GM12873 (cell line): Measurements from ENCODE around the gene COL9A1.

Source experiments
- CTCF ChIP-seq: IDR thresholded peaks from 2 replicates; pipeline ENCODE4 v1.5.1; 2012; ENCODE audit warnings: low read depth, mild to moderate bottlenecking, moderate library complexity, low read length, control low read depth; ENCODE audit not compliant: insufficient read depth; ENCODE audit errors: missing control alignments

COL9A1 gene

GRCh38 chr6:70270287-70271005 is 32.4 kb downstream of the COL9A1 start:
- TF ChIP-seq CTCF: no peak

- TF ChIP-seq CTCF: no peak
These were observed 36.7 kb downstream of the COL9A1 start for GRCh38 chr6:70266142-70266541.

- no peak for TF ChIP-seq CTCF
These were observed 38.6 kb downstream of the COL9A1 start for GRCh38 chr6:70264306-70264705.

GRCh38 chr6:70258483-70258882 is 44.4 kb downstream of the COL9A1 start:
- no peak for TF ChIP-seq CTCF

- no peak for TF ChIP-seq CTCF
These were observed 45.1 kb downstream of the COL9A1 start for GRCh38 chr6:70257768-70258273.

GRCh38 chr6:70254784-70255183 is 48.1 kb downstream of the COL9A1 start:
- TF ChIP-seq CTCF: no peak

GRCh38 chr6:70253923-70254322 is 49.0 kb downstream of the COL9A1 start:
- TF ChIP-seq CTCF: no peak

- no peak for TF ChIP-seq CTCF
These were observed 50.3 kb downstream of the COL9A1 start for GRCh38 chr6:70252604-70253003.
